ENCODE data around the gene TNXB. TPM values are rescaled to one million over a fixed set of nuclear protein-coding genes. Genes with fewer than 3 reads are reported as not detected.

The TNXB gene
- total RNA-seq, 4 donors from 2014 or later = 223 to 525 (median 326) TPM

DNA sequence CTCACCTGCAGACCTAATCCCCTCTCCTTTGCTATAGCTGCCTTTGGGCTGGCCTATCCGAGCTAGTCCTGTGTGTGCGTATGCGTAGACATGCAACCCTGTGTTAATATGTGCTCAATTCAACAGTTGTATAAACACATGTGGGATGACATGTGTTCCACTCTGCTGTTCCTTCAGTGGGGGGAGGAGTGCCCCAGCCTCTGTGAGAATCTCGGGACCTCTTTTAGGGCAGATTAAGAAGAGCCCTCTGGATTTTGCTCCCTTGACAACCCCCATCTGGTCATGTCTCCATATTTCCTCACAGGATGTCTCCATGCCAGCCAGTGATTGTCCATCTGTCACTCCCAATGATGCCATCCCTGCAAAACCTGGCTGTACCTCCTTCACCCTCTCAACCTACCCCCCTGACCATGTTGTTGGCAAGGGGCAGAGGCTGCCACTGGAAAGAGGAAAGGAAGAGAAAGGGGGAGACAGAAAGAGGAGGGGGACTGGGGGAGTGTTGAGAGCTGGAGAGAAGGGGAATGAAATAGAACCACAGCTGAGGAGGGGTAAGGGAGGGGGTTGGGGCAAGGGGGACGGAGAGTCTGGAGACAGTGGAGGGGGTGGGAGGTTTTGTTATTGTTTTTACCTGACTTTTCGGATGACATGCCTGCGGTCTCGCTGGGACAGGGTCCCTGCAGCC is 42.2 kb upstream of the TNXB start:
- Histone ChIP-seq H3K36me3 (peaks cover 0 to 25% (median 15%) of the 10 kb centered on the region in 4 donors), H3K27ac (replicated peaks in 1 of 4) (peak overlapping the region; percentile 90 to 94 (median 93)), H3K4me3 (peak overlapping the region; percentile 76 to 84 (median 80)), H3K27me3 (no peaks in the 10 kb centered on the region), H3K4me1 (peaks cover 37 to 63% (median 59%) of the 10 kb centered on the region in 4 donors), H3K9me3 (no peaks in the 10 kb centered on the region)
- DNase-seq (ENCODE audit: extremely low spot score) = no peak
- TF ChIP-seq POLR2AphosphoS5 (IDR thresholded peaks at IDR 0.05) (peak in 1 of 2 donors; percentile 8), EP300 (IDR thresholded peaks at IDR 0.05) (no peak)
- WGBS = 21% methylated on average over 8 of the region's 8 CpGs
- intact Hi-C loops (cut with DNase I) = no loop called here

DNA sequence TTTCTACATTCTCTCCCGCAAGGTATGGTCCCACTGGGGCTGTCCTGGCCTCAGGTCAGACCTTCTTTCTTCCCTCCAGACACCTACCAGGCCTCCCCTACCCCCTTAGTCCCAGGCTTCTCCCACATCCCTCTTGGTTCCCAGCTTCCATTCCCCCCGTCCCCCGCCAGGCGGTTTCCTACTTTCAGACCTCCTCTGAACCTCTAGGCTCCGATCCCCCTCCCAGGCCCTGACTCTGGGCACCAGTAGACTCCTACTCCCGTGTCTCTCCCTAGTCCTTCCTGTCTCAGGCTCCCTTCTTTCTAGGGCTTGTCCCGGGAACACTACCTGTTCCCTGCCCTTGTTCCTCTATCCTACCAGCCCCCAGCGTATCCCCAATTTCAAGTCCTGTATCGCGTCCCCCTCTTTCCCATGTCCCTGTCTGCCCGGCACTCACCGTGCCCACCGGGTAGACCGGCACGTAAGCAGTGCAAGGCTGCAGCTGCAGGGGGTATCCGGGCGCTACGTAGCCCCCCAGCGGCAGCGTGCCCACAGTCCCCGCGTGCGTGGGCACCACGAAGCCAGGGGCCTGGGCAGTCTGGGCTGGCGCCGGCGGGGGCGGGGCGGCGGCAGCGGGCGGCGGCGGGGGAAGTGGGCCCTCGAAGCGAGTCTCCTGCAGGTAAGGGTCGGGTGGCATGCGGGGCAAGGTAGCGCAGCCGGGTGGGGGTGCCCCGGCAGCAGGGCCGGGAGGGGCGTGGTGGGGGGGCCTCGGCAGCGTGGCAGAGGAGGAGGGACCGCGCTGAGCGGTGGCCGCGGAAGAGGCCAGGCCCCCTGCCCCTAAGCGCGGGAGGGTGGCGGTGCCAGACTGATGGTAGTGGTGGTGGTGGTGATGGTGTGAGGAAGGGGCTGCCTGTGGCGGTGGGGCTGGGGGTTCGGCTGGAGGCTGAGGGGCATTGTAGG is 41.1 kb upstream of the TNXB start:
- H3K4me3 ChIP-seq = peak overlapping the region; percentile 76 to 84 (median 80)
- TF ChIP-seq POLR2A (IDR thresholded peaks at IDR 0.05; ENCODE audit: low read depth) (no peak), EP300 (IDR thresholded peaks at IDR 0.05) (no peak), POLR2AphosphoS5 (IDR thresholded peaks at IDR 0.05) (no peak)
- TF ChIP-seq, protein P1, sequence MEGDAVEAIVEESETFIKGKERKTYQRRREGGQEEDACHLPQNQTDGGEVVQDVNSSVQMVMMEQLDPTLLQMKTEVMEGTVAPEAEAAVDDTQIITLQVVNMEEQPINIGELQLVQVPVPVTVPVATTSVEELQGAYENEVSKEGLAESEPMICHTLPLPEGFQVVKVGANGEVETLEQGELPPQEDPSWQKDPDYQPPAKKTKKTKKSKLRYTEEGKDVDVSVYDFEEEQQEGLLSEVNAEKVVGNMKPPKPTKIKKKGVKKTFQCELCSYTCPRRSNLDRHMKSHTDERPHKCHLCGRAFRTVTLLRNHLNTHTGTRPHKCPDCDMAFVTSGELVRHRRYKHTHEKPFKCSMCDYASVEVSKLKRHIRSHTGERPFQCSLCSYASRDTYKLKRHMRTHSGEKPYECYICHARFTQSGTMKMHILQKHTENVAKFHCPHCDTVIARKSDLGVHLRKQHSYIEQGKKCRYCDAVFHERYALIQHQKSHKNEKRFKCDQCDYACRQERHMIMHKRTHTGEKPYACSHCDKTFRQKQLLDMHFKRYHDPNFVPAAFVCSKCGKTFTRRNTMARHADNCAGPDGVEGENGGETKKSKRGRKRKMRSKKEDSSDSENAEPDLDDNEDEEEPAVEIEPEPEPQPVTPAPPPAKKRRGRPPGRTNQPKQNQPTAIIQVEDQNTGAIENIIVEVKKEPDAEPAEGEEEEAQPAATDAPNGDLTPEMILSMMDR (IDR thresholded peaks at IDR 0.05) = no peak
- WGBS = 72% methylated on average over 30 of the region's 55 CpGs
- H3K36me3 ChIP-seq = peaks cover 0 to 17% (median 6%) of the 10 kb centered on the region in 4 donors
- no peaks in the 10 kb centered on the region for H3K9me3 ChIP-seq
- no peaks in the 10 kb centered on the region for H3K27me3 ChIP-seq
- no peak for DNase-seq (ENCODE audit: extremely low spot score)
- peaks cover 30 to 52% (median 48%) of the 10 kb centered on the region in 4 donors for H3K4me1 ChIP-seq
- H3K27ac ChIP-seq (replicated peaks in 1 of 4) = peak overlapping the region; percentile 24 to 93 (median 92)
- intact Hi-C loops (cut with DNase I) = no loop called here

DNA sequence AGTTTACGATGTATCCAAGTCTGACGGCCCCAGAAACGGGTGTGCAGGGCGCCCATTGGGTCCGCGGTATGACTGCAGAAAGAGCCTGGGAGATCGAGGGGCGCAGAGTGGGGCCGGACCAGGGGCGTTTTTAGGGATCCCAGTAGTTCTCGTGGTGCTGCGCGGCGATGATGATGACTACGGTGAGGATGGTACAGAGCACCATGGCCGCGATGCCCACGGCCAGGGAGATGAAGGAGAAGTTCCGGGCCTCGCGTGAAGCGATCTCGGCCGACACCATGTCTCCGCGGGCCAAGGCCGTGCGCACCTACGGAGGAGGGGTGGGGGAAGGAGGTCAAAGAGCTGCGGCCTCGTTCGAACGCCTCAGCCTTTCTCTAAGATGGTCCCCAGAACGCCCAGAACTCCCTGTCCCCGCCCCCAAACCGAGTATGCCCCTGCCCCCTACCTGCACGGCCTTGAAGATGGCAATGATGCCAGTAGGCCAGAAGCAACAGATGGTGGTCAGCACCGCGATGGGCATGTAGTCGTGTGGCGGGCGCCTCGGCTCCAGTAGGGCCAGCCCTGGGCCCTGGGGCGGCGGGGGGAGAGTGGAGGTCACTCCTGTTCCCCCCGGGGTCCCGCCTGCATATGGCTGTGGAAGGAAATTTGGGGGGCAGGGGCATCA is 40.1 kb upstream of the TNXB start:
- H3K36me3 ChIP-seq = peaks cover 0 to 17% (median 6%) of the 10 kb centered on the region in 4 donors
- H3K4me3 ChIP-seq = peak overlapping the region in 2 of 4 donors; percentile 15 to 35
- no peak overlapping the region for H3K27ac ChIP-seq (replicated peaks in 1 of 4)
- no peaks in the 10 kb centered on the region for H3K9me3 ChIP-seq
- TF ChIP-seq POLR2AphosphoS5 (IDR thresholded peaks at IDR 0.05) (no peak), EP300 (IDR thresholded peaks at IDR 0.05) (no peak), POLR2A (IDR thresholded peaks at IDR 0.05; ENCODE audit: low read depth) (no peak)
- TF ChIP-seq, protein P1 (IDR thresholded peaks at IDR 0.05) = no peak
- H3K27me3 ChIP-seq = no peaks in the 10 kb centered on the region
- intact Hi-C loops (cut with DNase I) = no loop called here
- WGBS = 80% methylated on average over 44 of the region's 47 CpGs
- peaks cover 24 to 43% (median 41%) of the 10 kb centered on the region in 4 donors for H3K4me1 ChIP-seq
- DNase-seq (ENCODE audit: extremely low spot score) = no peak

DNA sequence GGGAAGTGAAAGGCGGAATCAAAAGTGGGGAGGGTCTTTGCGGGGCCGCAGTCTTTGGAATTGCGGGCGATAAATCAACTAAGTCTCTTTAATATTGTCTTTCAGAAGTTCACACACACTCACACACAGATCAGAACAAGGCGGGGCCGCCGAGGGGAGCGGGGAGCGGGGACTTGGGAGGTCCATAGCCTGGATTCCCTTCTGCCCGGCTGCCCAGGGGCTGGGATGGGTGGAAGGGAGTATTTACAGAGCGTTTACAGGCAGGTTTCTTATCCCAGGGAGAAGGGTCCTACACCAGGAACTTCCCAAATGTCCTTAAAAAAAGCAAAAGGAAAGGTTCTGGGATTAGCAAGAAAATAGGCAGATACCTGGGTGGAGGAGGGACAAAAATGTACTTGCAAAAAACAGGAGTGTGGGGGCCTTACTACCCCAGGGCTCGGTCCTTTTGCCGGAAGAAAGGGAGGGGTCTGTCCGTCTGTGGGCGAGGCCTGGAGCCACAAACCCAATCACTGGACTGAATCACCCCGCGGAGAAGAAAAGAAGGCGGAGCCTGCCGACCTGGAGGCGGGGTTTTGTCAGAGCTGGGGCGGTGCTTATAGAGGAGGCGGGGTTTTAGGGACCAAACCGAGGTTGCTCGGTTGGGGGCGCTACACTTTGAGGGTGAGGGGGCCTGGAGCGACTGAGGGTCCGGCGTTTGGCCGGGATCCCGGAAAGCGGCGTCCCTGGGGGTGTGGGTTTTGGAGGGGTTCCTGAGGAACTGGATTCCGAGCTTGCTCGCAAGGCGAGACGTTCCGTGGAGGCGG is 39.4 kb upstream of the TNXB start:
- Histone ChIP-seq H3K9me3 (no peaks in the 10 kb centered on the region), H3K27me3 (no peaks in the 10 kb centered on the region), H3K4me1 (peaks cover 24 to 41% (median 39%) of the 10 kb centered on the region in 4 donors), H3K36me3 (peaks cover 0 to 17% (median 6%) of the 10 kb centered on the region in 4 donors), H3K4me3 (peak overlapping the region in 2 of 4 donors; percentile 15 to 35), H3K27ac (replicated peaks in 1 of 4) (no peak overlapping the region)
- WGBS = 61% methylated on average over 39 of the region's 39 CpGs
- intact Hi-C loops (cut with DNase I) = no loop called here
- TF ChIP-seq POLR2AphosphoS5 (IDR thresholded peaks at IDR 0.05) (no peak), POLR2A (IDR thresholded peaks at IDR 0.05; ENCODE audit: low read depth) (no peak), EP300 (IDR thresholded peaks at IDR 0.05) (no peak)
- TF ChIP-seq, protein P1 (IDR thresholded peaks at IDR 0.05) = no peak
- DNase-seq (ENCODE audit: extremely low spot score) = no peak

Measured in esophagus muscularis mucosa (tissue), 4 donors.